DOHH2 (cell line): ENCODE results near the gene STAG2.

ENCODE experiments used
- EZH2phosphoT487 ChIP-seq: fragments of 200-600 bp; sonication (generic); IDR thresholded peaks from 2 replicates; pipeline ENCODE4 v1.6.1; 2017; ENCODE audit warnings: borderline replicate concordance, mild to moderate bottlenecking, antibody characterized with exemption, low read length, moderate library complexity, mixed read lengths
- TF ChIP-seq, protein P1 (sequence below): fragments of 200-600 bp; sonication (generic); IDR thresholded peaks from one replicate; pipeline ENCODE4 v1.5.1; 2014; ENCODE audit warnings: antibody characterized with exemption, mild to moderate bottlenecking, low read depth, low read length; ENCODE audit not compliant: poor library complexity, severe bottlenecking

DNA sequence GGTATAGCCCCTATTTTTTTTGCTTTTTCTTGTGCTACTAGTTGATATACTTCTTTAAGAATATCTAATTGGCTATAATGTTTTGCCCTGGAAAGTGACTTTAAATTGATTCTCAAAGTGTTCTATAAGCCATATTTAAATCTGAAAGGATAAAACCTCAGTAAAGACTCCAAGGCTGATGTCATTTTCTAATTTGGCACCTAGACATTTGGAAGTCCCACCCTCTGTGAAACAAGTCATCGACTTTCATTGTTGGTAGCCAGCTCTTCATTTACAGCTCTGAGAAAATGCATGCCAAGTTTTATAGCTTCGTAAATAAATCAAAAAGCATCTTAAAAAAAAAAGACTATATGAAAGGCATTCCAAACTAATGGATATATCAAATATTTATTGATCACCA lies 18.0 kb upstream of the STAG2 start:
- TF ChIP-seq, protein P1, sequence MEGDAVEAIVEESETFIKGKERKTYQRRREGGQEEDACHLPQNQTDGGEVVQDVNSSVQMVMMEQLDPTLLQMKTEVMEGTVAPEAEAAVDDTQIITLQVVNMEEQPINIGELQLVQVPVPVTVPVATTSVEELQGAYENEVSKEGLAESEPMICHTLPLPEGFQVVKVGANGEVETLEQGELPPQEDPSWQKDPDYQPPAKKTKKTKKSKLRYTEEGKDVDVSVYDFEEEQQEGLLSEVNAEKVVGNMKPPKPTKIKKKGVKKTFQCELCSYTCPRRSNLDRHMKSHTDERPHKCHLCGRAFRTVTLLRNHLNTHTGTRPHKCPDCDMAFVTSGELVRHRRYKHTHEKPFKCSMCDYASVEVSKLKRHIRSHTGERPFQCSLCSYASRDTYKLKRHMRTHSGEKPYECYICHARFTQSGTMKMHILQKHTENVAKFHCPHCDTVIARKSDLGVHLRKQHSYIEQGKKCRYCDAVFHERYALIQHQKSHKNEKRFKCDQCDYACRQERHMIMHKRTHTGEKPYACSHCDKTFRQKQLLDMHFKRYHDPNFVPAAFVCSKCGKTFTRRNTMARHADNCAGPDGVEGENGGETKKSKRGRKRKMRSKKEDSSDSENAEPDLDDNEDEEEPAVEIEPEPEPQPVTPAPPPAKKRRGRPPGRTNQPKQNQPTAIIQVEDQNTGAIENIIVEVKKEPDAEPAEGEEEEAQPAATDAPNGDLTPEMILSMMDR: no peak
- TF ChIP-seq EZH2phosphoT487: no peak
